H1 (cell line): ENCODE results near the gene PRPF38A. TPM values are rescaled to one million over a fixed set of nuclear protein-coding genes. Genes with fewer than 3 reads are reported as not detected.

Experiments
- MAX ChIP-seq: IDR thresholded peaks from 2 replicates; pipeline ENCODE4 v1.6.1; 2012; ENCODE audit warnings: inconsistent platforms
- polyA plus RNA-seq, 7 experiments: library from polyadenylated mRNA; depleted of rRNA in 3 of 7; stranded (reverse) in 5 of 7; unstranded in 2 of 7; fragments of >200 nt in 5 of 7; fragments of 200-250 nt in 2 of 7; gene quantifications; 1 replicate in 5 of 7; 2 replicates in 1 of 7; 4 replicates in 1 of 7; pipeline versions ENCODE4 v1.2.1 to v1.2.3, GENCODE V29; 2011 to 2013; ENCODE audit warnings: missing spikeins in 2 of 7, mixed read lengths in 2 of 7
- total RNA-seq: library from RNA; stranded (reverse); fragmentation: NEBNext Ultra II Directional; extraction: Animal tissue kit (Norgen Biotek cat#: 25700); gene quantifications from 2 replicates; pipeline ENCODE4 v1.2.1, GENCODE V29; 2021

PRPF38A gene
- total and polyA plus RNA-seq, 2 of the 8 experiments (the other 6 are each of a cell fraction or from before 2014, with no cell fraction given): 25.6 to 76.2 TPM

GRCh38 chr1:52423055-52423454, 18.7 kb downstream of the PRPF38A start (continued):
- no peak for TF ChIP-seq MAX
- TF ChIP-seq, all 59 proteins: peak for 0
